AG09309 (cell line): ENCODE data around the gene SLC38A3.
A peak's percentile ranks its signal among the peaks of the same experiment; 100 is the strongest.

ENCODE experiments used
- DNase-seq: peaks from one replicate; pipeline ENCODE4 v3.0.0-alpha.2; 2010; ENCODE audit warnings: low read depth
- H3K4me3 ChIP-seq: 2 replicates; pipeline ENCODE4 v1.5.1; 2011; ENCODE audit warnings: mild to moderate bottlenecking, low read depth, low read length, moderate library complexity; ENCODE audit not compliant: control insufficient read depth
- TF ChIP-seq, protein P1 (sequence below): IDR thresholded peaks from 2 replicates; pipeline ENCODE4 v1.5.1; 2011; ENCODE audit warnings: mild to moderate bottlenecking, low read depth, low read length, inconsistent platforms; ENCODE audit not compliant: insufficient read depth, control insufficient read depth; ENCODE audit errors: missing control alignments

Gene SLC38A3

DNA sequence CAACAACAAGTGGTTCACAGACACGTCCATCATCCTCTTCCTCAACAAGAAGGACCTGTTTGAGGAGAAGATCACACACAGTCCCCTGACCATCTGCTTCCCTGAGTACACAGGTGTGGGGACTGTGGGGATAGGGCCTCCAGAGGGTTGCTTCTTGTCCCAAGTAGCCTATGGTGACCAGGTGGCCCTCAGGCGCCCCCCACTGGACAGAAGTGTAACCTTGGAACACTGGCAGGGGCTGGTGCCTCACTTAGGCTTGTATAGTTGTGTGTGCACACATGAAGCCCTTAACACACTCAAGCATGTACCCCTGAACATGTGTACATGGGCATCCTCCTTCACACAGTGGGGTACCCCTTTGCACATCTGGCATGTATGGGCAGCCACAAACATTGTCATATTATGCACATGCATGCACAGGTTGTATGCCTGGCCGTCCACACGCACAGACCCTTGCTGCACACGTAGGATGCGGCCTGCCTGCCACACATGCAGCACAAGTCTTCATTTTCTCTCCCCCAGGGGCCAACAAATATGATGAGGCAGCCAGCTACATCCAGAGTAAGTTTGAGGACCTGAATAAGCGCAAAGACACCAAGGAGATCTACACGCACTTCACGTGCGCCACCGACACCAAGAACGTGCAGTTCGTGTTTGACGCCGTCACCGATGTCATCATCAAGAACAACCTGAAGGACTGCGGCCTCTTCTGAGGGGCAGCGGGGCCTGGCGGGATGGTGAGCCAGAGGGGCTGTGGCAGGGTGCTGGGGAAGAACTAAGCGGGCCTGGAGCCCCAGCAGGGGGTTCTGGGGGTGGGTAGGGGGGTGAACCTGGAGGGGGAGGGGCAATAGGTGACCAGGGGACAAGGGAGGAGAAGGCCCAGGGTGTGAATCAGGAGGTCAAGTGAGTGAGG is 52.2 kb downstream of the SLC38A3 start:
- DNase-seq: no peak
- TF ChIP-seq, protein P1, sequence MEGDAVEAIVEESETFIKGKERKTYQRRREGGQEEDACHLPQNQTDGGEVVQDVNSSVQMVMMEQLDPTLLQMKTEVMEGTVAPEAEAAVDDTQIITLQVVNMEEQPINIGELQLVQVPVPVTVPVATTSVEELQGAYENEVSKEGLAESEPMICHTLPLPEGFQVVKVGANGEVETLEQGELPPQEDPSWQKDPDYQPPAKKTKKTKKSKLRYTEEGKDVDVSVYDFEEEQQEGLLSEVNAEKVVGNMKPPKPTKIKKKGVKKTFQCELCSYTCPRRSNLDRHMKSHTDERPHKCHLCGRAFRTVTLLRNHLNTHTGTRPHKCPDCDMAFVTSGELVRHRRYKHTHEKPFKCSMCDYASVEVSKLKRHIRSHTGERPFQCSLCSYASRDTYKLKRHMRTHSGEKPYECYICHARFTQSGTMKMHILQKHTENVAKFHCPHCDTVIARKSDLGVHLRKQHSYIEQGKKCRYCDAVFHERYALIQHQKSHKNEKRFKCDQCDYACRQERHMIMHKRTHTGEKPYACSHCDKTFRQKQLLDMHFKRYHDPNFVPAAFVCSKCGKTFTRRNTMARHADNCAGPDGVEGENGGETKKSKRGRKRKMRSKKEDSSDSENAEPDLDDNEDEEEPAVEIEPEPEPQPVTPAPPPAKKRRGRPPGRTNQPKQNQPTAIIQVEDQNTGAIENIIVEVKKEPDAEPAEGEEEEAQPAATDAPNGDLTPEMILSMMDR: peak; percentile 66
- H3K4me3 ChIP-seq: no peak overlapping the region

GRCh38 chr3:50258029-50258680 is 53.1 kb downstream of the SLC38A3 start:
- no peak overlapping the region for H3K4me3 ChIP-seq
- TF ChIP-seq, protein P1: no peak
- DNase-seq: no peak

GRCh38 chr3:50258979-50259378 is 53.9 kb downstream of the SLC38A3 start:
- no peak overlapping the region for H3K4me3 ChIP-seq
- DNase-seq: no peak
- TF ChIP-seq, protein P1: no peak

- TF ChIP-seq, protein P1: no peak
- no peak overlapping the region for H3K4me3 ChIP-seq
- DNase-seq: no peak
Observed at GRCh38 chr3:50259432-50260026, 54.5 kb downstream of the SLC38A3 start.

DNA sequence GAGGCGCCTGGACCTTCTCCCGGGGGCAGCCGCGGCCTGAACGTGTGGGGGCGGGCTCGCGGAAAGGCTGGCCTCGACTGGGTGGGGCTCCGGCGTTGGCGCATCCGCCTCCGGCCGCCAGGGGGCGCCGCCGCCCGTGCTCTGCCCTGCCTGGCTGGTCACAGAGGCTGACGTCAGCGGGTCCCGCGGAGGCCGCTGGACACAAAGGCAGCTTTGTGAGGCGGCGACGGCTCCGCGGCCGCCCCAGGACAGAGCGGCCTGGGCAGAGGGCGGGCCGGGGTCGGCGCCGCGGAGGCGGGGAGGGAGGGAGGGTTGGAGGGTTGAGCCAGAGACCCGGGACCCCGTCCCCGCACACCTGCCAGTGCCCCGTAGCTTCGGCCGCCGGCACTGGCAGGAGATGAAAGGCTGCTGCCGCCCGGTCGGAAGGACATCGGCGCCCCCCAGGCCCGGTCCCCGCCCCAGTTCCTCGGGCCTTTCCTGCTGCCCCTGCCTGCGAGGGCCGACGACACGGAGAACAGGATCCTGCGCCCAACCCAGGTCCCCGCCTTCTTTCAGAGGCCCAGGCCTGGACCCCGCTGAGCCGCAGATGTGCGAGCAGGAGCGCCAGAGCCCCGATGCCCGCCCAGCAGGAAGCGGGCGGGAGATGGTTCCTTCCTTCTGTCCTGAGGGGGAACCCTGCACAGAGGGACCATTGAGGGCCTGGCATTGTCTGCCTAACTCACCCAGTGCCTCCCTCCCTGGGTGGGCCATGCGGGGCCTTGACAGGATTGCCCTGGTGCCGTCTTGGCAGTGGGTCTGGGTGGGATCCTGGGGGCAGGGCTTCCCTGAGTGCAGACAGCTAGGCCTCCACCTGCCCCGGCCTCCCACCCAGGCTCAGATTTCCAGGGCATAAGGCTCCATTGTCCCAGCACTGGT is 55.2 kb downstream of the SLC38A3 start:
- TF ChIP-seq, protein P1: peak; percentile 71

More for the DNA sequence above, 55.2 kb downstream of the SLC38A3 start:
- H3K4me3 ChIP-seq: peak overlapping the region; percentile 41
- no peak for DNase-seq
